ENCODE measurements around the gene NFIB. TPM values are rescaled to one million over a fixed set of nuclear protein-coding genes. Genes with fewer than 3 reads are reported as not detected.

The NFIB gene
- total and polyA plus RNA-seq, 2 of the 8 experiments (the other 6 are each of a cell fraction or from before 2014, with no cell fraction given): 2.6 to 13.1 TPM

DNA sequence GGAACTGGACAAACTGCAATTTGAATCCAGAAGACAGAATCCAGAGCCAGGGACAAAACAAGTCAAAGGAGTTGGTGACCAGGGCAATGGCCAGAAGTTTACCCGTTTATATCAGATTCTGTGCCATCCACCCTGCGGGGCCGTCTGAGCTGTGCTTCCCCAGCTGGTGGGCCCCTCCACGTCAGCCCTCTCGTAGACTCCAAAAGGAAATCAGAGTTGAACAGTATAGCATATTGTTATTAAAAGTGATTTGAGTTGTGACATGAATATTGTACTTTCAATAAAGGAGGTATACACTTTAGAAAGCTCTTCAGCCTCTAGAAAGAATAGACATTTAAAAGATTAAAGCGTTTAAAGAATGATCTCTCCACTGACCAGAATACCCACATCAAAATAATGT is 102.4 kb downstream of the NFIB start:
- Histone ChIP-seq H3K9me3 (ENCODE audit: insufficient read depth in 2 of 2, low read depth in 1 of 2, low read length in 1 of 2) (no peaks in the 10 kb centered on the region), H2BK120ac (replicated peaks; ENCODE audit: low read depth, low read length) (no peak overlapping the region), H3K23me2 (ENCODE audit: low read depth, low read length) (no peaks in the 10 kb centered on the region), H3K18ac (ENCODE audit: extremely low read depth, low read length) (no peak overlapping the region), H2BK5ac (ENCODE audit: low read depth, low read length) (no peak overlapping the region), H3K4ac (replicated peaks; ENCODE audit: insufficient read length, low read depth, low read length) (no peak overlapping the region), H3K56ac (replicated peaks; ENCODE audit: insufficient read length, low read depth, low read length) (no peak overlapping the region), H3K4me2 (ENCODE audit: insufficient read depth in 1 of 2, low read depth in 2 of 2, low read length in 2 of 2) (no peak overlapping the region), H2AK5ac (ENCODE audit: low read depth, low read length) (no peak overlapping the region), H3K9ac (replicated peaks in 1 of 4; ENCODE audit: extremely low read depth in 1 of 4, low read depth in 3 of 4, low read length in 3 of 4) (no peak overlapping the region), H2BK20ac (ENCODE audit: low read length) (no peak overlapping the region), H3K14ac (ENCODE audit: insufficient read length) (no peak overlapping the region), H3K27me3 (replicated peaks in 1 of 4; ENCODE audit: control insufficient read depth in 3 of 4, extremely low read depth in 1 of 4, insufficient read depth in 3 of 4, low read length in 3 of 4) (no peaks in the 10 kb centered on the region), H2AFZ (ENCODE audit: low read length) (no peak overlapping the region), H3K79me2 (ENCODE audit: control insufficient read depth in 1 of 2, insufficient read depth in 2 of 2, low read length in 2 of 2) (no peaks in the 10 kb centered on the region; a peak in 1 of 4 replicates), H3K23ac (ENCODE audit: insufficient read length) (no peak overlapping the region), H3K4me3 (ENCODE audit: extremely low read depth in 1 of 4, insufficient read depth in 2 of 4, low read depth in 3 of 4, low read length in 4 of 4) (no peak overlapping the region), H3K79me1 (ENCODE audit: low read depth, low read length) (no peaks in the 10 kb centered on the region), H4K91ac (replicated peaks; ENCODE audit: insufficient read length, low read length) (no peak overlapping the region), H3K36me3 (ENCODE audit: control insufficient read depth in 2 of 4, insufficient read depth in 4 of 4, low read length in 3 of 4) (no peaks in the 10 kb centered on the region), H2BK12ac (ENCODE audit: low read depth, low read length) (no peak overlapping the region), H4K20me1 (replicated peaks in 1 of 2; ENCODE audit: control insufficient read depth in 1 of 2, insufficient read depth in 2 of 2, low read length in 2 of 2) (no peaks in the 10 kb centered on the region), H4K5ac (ENCODE audit: insufficient read length, low read depth, low read length) (no peak overlapping the region), H3K27ac (ENCODE audit: low read depth, low read length) (no peak overlapping the region), H3K4me1 (replicated peaks in 1 of 4; ENCODE audit: control insufficient read depth in 3 of 4, insufficient read depth in 4 of 4, low read length in 3 of 4) (peaks cover 2 to 12% (median 5%) of the 10 kb centered on the region in 4 experiments; a peak in 6 of 7 replicates), H4K8ac (ENCODE audit: extremely low read depth, insufficient read depth, low read length) (no peak overlapping the region), H2BK15ac (ENCODE audit: low read length) (no peak overlapping the region)
- CTCF ChIA-PET (ENCODE audit: partially characterized antibody): interaction anchor here (0.7 to 0.8 kb wide), 2 partner anchors 16 to 64 kb away, joined by 3 read pairs; no protein-coding TSS in a partner anchor
- WGBS, 2 experiments (ENCODE audit: extremely low coverage in 1 of 2, insufficient coverage in 1 of 2, insufficient read length in 1 of 2, insufficient replicate concordance in 2 of 2, low coverage in 1 of 2, low lambda C conversion rate in 2 of 2, missing lambda C conversion rate in 1 of 2): 85% methylated on average over 6 of the region's 6 CpGs; no CpG with 5 or more reads in 1 of the 2 experiments
- FAIRE-seq: no peak
- DNase-seq (ENCODE audit: low read depth in 1 of 2, low spot score in 2 of 2): no peak
- POLR2A ChIA-PET (ENCODE audit: partially characterized antibody): no interaction called here
- no peak for TF ChIP-seq TAF1 (IDR thresholded peaks at IDR 0.05; ENCODE audit: low read depth, low read length)
- TF ChIP-seq, protein P1, sequence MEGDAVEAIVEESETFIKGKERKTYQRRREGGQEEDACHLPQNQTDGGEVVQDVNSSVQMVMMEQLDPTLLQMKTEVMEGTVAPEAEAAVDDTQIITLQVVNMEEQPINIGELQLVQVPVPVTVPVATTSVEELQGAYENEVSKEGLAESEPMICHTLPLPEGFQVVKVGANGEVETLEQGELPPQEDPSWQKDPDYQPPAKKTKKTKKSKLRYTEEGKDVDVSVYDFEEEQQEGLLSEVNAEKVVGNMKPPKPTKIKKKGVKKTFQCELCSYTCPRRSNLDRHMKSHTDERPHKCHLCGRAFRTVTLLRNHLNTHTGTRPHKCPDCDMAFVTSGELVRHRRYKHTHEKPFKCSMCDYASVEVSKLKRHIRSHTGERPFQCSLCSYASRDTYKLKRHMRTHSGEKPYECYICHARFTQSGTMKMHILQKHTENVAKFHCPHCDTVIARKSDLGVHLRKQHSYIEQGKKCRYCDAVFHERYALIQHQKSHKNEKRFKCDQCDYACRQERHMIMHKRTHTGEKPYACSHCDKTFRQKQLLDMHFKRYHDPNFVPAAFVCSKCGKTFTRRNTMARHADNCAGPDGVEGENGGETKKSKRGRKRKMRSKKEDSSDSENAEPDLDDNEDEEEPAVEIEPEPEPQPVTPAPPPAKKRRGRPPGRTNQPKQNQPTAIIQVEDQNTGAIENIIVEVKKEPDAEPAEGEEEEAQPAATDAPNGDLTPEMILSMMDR (IDR thresholded peaks at IDR 0.05; ENCODE audit: control extremely low read depth in 1 of 3, insufficient read depth in 1 of 3, low read depth in 1 of 3, low read length in 3 of 3): no peak
